GM12874 (cell line): ENCODE results near the gene VIL1.

Source experiments
- TF ChIP-seq, protein P1 (sequence below): IDR thresholded peaks from 2 replicates; pipeline ENCODE4 v1.5.1; 2011; ENCODE audit warnings: low read depth, mild to moderate bottlenecking, control low read depth, low read length, moderate library complexity; ENCODE audit not compliant: insufficient read depth

The VIL1 gene

DNA sequence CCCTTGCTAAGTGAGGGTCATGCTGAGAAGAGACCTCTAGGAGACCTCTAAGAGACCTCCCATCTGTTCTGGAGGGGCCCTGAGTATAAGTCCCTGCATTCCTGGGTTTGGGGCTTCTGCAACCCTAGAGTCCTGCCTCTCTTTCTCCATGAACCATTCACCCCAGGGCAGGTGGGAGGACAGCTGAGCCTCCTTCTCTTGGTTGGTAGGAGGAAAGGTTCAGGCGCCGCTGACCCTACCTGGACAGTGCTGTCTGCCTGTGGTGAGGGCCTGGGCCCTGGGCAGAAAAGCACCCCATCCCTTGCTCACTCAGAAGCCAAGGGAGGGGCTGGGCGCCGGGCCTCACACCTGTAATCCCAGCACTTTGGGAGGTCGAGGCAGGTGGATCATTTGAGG, 604 bp upstream of the VIL1 start:
- TF ChIP-seq, protein P1, sequence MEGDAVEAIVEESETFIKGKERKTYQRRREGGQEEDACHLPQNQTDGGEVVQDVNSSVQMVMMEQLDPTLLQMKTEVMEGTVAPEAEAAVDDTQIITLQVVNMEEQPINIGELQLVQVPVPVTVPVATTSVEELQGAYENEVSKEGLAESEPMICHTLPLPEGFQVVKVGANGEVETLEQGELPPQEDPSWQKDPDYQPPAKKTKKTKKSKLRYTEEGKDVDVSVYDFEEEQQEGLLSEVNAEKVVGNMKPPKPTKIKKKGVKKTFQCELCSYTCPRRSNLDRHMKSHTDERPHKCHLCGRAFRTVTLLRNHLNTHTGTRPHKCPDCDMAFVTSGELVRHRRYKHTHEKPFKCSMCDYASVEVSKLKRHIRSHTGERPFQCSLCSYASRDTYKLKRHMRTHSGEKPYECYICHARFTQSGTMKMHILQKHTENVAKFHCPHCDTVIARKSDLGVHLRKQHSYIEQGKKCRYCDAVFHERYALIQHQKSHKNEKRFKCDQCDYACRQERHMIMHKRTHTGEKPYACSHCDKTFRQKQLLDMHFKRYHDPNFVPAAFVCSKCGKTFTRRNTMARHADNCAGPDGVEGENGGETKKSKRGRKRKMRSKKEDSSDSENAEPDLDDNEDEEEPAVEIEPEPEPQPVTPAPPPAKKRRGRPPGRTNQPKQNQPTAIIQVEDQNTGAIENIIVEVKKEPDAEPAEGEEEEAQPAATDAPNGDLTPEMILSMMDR, result no peak

DNA sequence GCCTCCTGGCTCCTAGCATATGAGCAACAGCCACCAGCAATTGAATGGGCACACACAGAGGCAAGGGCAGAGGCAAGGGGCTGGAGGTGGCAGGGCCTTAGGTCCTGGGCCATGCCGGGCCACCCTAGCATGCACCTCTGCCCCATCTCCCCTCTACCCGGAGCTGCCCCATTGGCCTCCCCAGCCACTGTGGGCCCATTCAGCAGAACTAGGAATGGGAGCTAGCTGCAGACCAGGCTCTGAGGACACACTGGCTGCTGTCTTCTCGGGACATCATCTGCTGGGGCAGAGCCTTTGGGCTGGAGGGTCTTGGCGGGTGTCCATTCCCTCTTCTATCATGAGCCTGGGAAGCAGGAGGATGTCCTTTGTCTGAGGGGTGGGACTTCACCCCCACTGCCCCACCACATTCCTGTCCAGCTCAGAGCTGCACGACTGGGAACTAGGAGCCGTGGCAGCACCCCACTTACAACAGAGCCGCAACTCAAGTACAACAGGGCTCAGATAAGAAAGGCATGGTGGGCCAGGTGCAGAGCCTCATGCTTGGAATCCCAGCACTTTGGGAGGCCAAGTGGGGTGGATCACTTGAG, 800 bp downstream of the VIL1 start:
- TF ChIP-seq, protein P1, result no peak

DNA sequence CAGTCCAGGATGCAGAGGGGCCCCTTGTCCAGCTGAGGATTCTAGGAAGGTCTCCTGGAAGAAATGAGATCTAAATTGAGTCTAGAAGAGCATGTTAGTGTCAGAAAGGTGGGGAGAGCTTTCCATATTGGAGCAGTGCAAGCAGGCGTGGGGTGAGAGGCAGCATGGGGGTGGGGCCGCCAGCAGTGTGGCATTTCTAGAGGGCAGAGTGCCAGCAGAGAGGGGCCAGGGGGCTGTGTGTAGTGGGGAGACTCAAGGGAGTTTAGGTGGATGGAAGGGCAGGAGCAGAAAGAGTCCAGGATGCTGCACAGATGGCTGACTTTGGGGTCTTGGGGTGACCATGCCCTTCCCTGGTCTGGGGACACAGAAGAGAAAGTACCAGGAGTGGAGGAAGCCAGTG, 2.1 kb downstream of the VIL1 start:
- TF ChIP-seq, protein P1, result no peak

DNA sequence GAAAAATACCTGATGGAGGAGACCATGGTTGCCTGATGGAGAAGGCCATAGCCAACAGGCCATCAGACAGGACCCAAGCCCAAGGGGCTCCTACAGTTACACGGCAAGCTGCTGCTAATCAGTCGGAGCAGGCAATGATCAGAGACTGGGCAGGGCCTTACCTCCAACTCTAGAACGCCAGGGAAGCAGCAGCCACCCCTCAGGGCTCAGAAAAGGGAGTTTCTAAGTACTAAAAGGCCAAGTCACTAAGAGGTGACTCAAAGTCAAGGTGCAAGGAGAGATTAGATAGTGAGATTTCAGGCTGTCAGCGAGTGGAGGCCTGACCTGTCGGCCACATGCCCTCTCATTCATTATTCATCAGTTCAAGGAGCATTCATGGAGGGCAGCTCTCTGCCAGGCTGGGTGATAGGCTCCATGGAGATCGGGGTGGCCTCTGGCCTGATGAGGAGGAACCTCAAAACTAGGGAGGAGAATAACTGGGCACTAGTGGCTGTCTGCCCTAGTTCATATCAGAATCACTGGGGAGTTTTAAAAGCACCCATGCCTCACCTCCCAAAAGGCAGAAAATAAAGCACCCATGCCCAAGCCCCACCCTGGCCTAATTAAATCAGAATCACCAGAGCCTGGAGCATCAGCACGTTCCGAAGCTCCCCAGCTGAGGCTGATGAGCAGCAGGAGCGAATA, 3.6 kb downstream of the VIL1 start:
- TF ChIP-seq, protein P1, result no peak

DNA sequence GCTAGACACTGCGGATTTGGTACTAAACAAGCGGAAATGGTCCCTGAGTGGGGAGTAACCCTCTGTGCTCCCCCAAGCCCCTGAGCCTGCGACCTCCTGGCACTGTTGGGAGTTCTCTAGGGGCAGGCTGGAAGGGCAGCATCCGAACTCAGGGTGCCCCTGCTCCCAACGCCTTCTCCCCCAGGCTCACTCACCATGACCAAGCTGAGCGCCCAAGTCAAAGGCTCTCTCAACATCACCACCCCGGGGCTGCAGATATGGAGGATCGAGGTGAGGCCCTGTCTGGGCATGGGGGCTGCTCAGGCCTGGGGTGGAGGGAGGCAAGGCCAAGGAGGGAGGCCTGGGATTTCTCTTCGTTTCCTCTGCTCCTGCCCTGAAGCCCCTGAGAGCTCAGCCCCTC, 4.7 kb downstream of the VIL1 start:
- TF ChIP-seq, protein P1, result no peak

DNA sequence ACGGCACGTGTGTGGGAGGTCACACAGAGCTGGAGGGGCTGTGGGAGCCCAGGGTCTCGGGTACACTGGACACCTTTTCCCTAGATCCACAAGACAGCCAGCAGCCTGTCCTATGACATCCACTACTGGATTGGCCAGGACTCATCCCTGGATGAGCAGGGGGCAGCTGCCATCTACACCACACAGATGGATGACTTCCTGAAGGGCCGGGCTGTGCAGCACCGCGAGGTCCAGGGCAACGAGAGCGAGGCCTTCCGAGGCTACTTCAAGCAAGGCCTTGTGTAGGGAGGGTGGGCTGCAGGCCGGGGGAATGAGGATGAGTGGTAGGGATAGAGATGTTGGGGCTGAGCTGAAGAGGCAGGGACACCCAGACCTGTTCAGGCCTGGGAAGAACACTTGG, 6.6 kb downstream of the VIL1 start:
- TF ChIP-seq, protein P1, result no peak

DNA sequence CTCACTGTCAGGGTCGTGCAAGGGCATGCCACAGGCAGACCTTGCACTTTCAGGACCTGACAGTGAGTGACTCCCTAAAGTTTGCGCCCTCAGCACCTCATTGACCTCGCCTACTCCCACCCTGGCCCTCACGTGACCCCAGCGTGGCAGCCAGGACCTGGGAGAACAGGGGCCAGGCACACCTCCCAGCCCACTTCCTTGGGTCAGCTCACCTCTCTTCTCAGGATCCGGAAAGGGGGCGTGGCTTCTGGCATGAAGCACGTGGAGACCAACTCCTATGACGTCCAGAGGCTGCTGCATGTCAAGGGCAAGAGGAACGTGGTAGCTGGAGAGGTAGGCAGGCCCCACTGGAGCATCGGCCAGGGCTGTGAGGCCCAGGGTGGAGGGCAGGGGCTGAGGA, 8.8 kb downstream of the VIL1 start:
- TF ChIP-seq, protein P1, result no peak
